ELF-1 (cell line): ENCODE measurements around the gene MORN5.
A peak's percentile ranks its signal among the peaks of the same experiment; 100 is the strongest.

Experiments
- DNase-seq: peaks from one replicate; pipeline ENCODE4 v3.0.0-alpha.2; 2016; ENCODE audit warnings: low read depth, low spot score

MORN5 gene

GRCh38 chr9:122214507-122214906 lies 54.8 kb downstream of the MORN5 start:
- DNase-seq, result no peak

GRCh38 chr9:122215663-122216062 lies 56.0 kb downstream of the MORN5 start:
- DNase-seq, result no peak

- DNase-seq, result no peak
Measured at GRCh38 chr9:122216138-122216797, 56.6 kb downstream of the MORN5 start.

GRCh38 chr9:122216798-122217418 lies 57.2 kb downstream of the MORN5 start:
- no peak for DNase-seq

GRCh38 chr9:122217640-122218039 lies 57.9 kb downstream of the MORN5 start:
- DNase-seq, result no peak

GRCh38 chr9:122218071-122218934 lies 58.6 kb downstream of the MORN5 start:
- no peak for DNase-seq

GRCh38 chr9:122218935-122219855 lies 59.5 kb downstream of the MORN5 start:
- peak; percentile 64 for DNase-seq

- peak; percentile 61 for DNase-seq
Measured at GRCh38 chr9:122219856-122220672, 60.4 kb downstream of the MORN5 start.

GRCh38 chr9:122220673-122221182 lies 61.0 kb downstream of the MORN5 start:
- DNase-seq, result no peak

- DNase-seq, result peak; percentile 30
Measured at GRCh38 chr9:122221183-122221811, 61.6 kb downstream of the MORN5 start.

GRCh38 chr9:122222791-122223190 lies 63.1 kb downstream of the MORN5 start:
- DNase-seq, result no peak

GRCh38 chr9:122223435-122223834 lies 63.7 kb downstream of the MORN5 start:
- DNase-seq, result no peak

GRCh38 chr9:122225312-122226141 lies 65.8 kb downstream of the MORN5 start:
- no peak for DNase-seq

- DNase-seq, result no peak
Measured at GRCh38 chr9:122226142-122226757, 66.5 kb downstream of the MORN5 start.

- peak; percentile 48 for DNase-seq
Measured at GRCh38 chr9:122226758-122227574, 67.3 kb downstream of the MORN5 start.

GRCh38 chr9:122227575-122227900 lies 67.8 kb downstream of the MORN5 start:
- DNase-seq, result no peak

GRCh38 chr9:122228191-122228567 lies 68.5 kb downstream of the MORN5 start:
- peak; percentile 38 for DNase-seq
